ENCODE data around the gene DPP10. TPM values are rescaled to one million over a fixed set of nuclear protein-coding genes. Genes with fewer than 3 reads are reported as not detected.

Gene DPP10
- total RNA-seq, 4 donors from 2014 or later = 0.09 to 4.0 (median 0.38) TPM; not detected in 1

DNA sequence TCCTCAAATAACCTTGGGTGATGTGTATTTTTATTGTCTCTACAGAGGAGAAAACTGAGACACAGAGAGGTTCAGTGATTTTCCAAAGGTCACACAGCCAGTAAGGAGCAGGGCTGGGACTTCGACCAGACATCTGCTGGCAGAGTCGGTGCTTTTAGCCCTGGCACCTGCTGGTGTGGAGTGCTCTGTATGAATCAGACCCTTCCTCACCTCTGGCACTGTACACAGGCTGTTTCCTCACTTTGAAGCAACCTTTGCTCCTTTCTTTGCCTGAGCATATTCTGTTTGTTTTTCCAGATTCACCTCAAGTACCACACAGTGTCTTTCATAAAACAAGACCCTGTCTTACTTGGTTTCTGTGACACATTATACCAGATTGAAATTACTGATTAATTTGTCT, 107.9 kb downstream of the DPP10 start:
- intact Hi-C loops (cut with DNase I) = no loop called here
- Histone ChIP-seq H3K36me3 (no peaks in the 10 kb centered on the region), H3K4me1 (no peaks in the 10 kb centered on the region), H3K27ac (no peak overlapping the region), H3K27me3 (peaks cover 0 to 9% (median 0%) of the 10 kb centered on the region in 4 donors), H3K4me3 (no peak overlapping the region), H3K9me3 (no peaks in the 10 kb centered on the region)
- 58 to 83% methylated on average over 2 of the region's 2 CpGs for WGBS, 2 donors
- no peak for TF ChIP-seq POLR2A (IDR thresholded peaks at IDR 0.05)
- TF ChIP-seq, protein P1, sequence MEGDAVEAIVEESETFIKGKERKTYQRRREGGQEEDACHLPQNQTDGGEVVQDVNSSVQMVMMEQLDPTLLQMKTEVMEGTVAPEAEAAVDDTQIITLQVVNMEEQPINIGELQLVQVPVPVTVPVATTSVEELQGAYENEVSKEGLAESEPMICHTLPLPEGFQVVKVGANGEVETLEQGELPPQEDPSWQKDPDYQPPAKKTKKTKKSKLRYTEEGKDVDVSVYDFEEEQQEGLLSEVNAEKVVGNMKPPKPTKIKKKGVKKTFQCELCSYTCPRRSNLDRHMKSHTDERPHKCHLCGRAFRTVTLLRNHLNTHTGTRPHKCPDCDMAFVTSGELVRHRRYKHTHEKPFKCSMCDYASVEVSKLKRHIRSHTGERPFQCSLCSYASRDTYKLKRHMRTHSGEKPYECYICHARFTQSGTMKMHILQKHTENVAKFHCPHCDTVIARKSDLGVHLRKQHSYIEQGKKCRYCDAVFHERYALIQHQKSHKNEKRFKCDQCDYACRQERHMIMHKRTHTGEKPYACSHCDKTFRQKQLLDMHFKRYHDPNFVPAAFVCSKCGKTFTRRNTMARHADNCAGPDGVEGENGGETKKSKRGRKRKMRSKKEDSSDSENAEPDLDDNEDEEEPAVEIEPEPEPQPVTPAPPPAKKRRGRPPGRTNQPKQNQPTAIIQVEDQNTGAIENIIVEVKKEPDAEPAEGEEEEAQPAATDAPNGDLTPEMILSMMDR (IDR thresholded peaks at IDR 0.05) = no peak
- DNase-seq = no peak

DNA sequence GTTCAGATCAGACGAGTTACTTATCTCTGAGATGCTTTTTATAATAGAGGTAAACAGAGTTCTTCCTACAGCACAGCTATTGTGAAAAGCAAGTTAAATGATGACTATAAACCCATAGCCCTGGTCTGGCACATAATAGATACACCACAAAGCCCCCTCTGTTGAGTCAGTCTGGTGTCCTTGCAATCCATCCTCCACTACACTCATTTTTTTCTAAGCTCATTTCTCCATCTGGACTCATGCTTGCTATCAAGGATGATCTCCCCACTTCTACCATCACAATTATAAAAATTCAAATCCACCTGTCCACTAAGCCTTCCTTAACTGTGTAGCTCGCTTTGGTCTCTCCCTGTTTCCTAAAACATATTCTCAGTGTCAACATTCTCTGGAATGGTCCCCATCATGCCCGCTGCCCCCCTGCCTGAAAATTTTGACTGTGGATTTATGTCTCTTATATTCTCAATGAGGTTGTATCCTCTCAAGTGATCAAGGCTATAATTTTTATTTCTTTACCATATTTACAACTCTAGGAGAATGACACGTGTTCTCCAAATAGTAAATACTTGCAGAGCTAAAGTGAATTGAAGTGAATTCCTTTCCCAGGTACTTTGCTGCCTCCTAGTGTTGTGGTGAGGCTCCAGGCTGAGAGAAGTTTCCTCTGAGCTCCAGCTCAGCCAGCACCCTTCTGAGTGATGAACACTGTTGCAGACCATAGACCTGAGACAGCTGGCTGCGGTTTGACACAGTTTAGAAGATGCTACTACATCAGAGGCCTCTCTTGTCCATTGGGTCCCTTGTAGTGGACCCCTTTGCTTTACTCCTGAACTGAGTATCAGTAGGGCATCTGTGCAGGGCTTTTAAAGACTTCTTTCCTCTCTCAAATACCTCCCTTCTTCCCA, 108.7 kb downstream of the DPP10 start:
- TF ChIP-seq, protein P1 (IDR thresholded peaks at IDR 0.05) = peak in 5 of 6 experiments; percentile 16 to 64 (median 44)
- TF ChIP-seq POLR2A (IDR thresholded peaks at IDR 0.05) = no peak
- intact Hi-C loops (cut with DNase I) = no loop called here

DNA sequence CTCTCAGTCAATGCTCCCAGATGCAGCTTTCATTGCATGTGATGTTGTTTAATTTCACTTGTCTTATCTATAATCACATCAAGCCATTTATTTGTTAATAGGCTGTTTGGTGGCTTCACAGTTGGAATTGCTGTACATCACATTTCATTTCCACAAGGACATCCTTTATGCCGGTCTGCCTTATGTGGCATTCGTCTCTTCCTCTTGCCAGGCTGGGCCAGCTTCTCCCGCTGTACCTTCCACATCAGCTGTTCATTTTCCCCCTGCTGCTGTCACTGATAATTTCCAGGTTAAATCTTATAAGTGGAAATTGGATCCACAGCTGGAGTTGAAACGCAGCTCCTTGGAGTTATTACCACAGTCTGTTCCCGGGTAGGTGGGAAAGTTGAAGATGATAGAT, 110.6 kb downstream of the DPP10 start:
- WGBS, 2 donors = 49 to 60% methylated on average over 5 of the region's 5 CpGs
- no peaks in the 10 kb centered on the region for H3K36me3 ChIP-seq

More for the DNA sequence above, 108.7 kb downstream of the DPP10 start:
- 36 to 40% methylated on average over 5 of the region's 5 CpGs for WGBS, 2 donors
- no peak for DNase-seq
- Histone ChIP-seq H3K4me3 (no peak overlapping the region), H3K4me1 (no peaks in the 10 kb centered on the region), H3K9me3 (no peaks in the 10 kb centered on the region), H3K36me3 (no peaks in the 10 kb centered on the region), H3K27ac (no peak overlapping the region), H3K27me3 (peaks cover 0 to 9% (median 0%) of the 10 kb centered on the region in 4 donors)

DNA sequence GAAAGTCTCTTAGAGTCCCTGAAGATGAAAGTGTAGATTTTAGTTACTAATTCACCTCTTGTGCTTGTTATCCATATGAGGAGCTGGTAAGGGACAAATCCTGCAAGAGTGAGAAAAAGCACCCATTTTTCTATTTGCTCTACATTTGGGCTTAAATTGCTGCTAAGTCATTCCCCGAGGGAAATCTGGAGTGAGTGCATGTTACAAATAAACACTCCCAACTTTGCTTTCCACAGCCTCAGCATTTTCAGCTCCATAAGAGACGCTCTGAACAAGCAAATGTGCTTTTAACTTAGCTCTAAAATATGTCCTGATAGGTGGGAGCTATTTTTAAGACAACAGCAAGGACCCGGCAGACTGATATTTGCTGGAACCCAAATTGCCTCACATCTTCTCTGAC, 126.7 kb downstream of the DPP10 start:
- TF ChIP-seq, protein P1 (IDR thresholded peaks at IDR 0.05) = no peak
- no peak for TF ChIP-seq POLR2A (IDR thresholded peaks at IDR 0.05)
- Histone ChIP-seq H3K36me3 (no peaks in the 10 kb centered on the region), H3K27ac (no peak overlapping the region), H3K4me1 (no peaks in the 10 kb centered on the region), H3K9me3 (no peaks in the 10 kb centered on the region), H3K27me3 (no peaks in the 10 kb centered on the region), H3K4me3 (no peak overlapping the region)
- intact Hi-C loops (cut with DNase I) = no loop called here
- no peak for DNase-seq
- WGBS, 2 donors = 64 to 70% methylated on average over 3 of the region's 3 CpGs

More for the DNA sequence above, 110.6 kb downstream of the DPP10 start:
- intact Hi-C loops (cut with DNase I) = no loop called here
- Histone ChIP-seq H3K9me3 (no peaks in the 10 kb centered on the region), H3K27ac (no peak overlapping the region), H3K4me3 (no peak overlapping the region), H3K4me1 (no peaks in the 10 kb centered on the region), H3K27me3 (peaks cover 0 to 9% (median 0%) of the 10 kb centered on the region in 4 donors)
- DNase-seq = no peak
- no peak for TF ChIP-seq POLR2A (IDR thresholded peaks at IDR 0.05)
- TF ChIP-seq, protein P1 (IDR thresholded peaks at IDR 0.05) = no peak

DNA sequence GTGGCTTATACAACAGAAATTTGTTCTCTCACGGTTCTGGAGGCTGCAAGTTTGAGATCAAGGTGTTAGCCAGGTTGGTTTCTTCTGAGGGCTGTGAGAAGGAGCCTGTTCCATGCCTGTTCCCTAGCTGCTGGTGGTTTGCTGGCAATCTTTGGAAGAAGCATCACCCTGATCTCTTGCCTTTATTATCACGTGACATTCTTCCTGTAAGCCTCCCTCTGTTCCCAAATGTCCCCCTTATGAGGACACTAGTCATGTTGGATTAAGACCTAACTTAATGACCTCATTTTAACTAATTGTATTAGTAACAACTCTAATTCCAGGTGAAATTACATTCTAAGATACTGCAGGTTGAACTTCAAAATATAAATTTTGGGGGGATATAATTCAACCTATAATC, 135.2 kb downstream of the DPP10 start:
- H3K4me3 ChIP-seq = no peak overlapping the region
- TF ChIP-seq, protein P1 (IDR thresholded peaks at IDR 0.05) = no peak
- no peak for TF ChIP-seq POLR2A (IDR thresholded peaks at IDR 0.05)
- 76 to 81% methylated on average over 2 of the region's 2 CpGs for WGBS, 2 donors
- H3K36me3 ChIP-seq = no peaks in the 10 kb centered on the region
- H3K27ac ChIP-seq = no peak overlapping the region
- no peaks in the 10 kb centered on the region for H3K9me3 ChIP-seq
- H3K27me3 ChIP-seq = no peaks in the 10 kb centered on the region
- DNase-seq = no peak
- H3K4me1 ChIP-seq = peaks cover 0 to 4% (median 0%) of the 10 kb centered on the region in 3 donors
- intact Hi-C loops (cut with DNase I) = no loop called here

Measured in esophagus squamous epithelium (tissue), 5 donors.